GM12873 (cell line): Measurements from ENCODE around the gene PRR30.

Experiments used
- CTCF ChIP-seq: IDR thresholded peaks from 2 replicates; pipeline ENCODE4 v1.5.1; 2012; ENCODE audit warnings: low read depth, mild to moderate bottlenecking, moderate library complexity, low read length, control low read depth; ENCODE audit not compliant: insufficient read depth; ENCODE audit errors: missing control alignments

The PRR30 gene

GRCh38 chr2:27125104-27125503 is 14.1 kb downstream of the PRR30 start:
- TF ChIP-seq CTCF = no peak

- no peak for TF ChIP-seq CTCF
Observed at GRCh38 chr2:27123302-27124150, 15.7 kb downstream of the PRR30 start, which contains the start of gene ABHD1. TSS of gene ABHD1 (plus strand) at chr2:27123815. CDS start at chr2:27123949, 134 bp downstream.

GRCh38 chr2:27122791-27123190 is 16.4 kb downstream of the PRR30 start:
- TF ChIP-seq CTCF = no peak

GRCh38 chr2:27121906-27122305 is 17.3 kb downstream of the PRR30 start:
- TF ChIP-seq CTCF = no peak

- TF ChIP-seq CTCF = no peak
Observed at GRCh38 chr2:27118525-27119329, 20.5 kb downstream of the PRR30 start, which contains the start of gene CGREF1. TSS of gene CGREF1 (minus strand) at chr2:27119128. CDS start at chr2:27104366, 14,762 bp downstream.

- TF ChIP-seq CTCF = no peak
Observed at GRCh38 chr2:27117995-27118524, 21.1 kb downstream of the PRR30 start.

- no peak for TF ChIP-seq CTCF
Observed at GRCh38 chr2:27115519-27115918, 23.7 kb downstream of the PRR30 start.
